ENCODE data around the gene MRPS14. TPM values are rescaled to one million over a fixed set of nuclear protein-coding genes. Genes with fewer than 3 reads are reported as not detected.
A peak's percentile ranks its signal among the peaks of the same experiment; 100 is the strongest.

Gene MRPS14
- total RNA-seq, 4 donors from 2014 or later = 17.9 to 31.1 (median 26.1) TPM

DNA sequence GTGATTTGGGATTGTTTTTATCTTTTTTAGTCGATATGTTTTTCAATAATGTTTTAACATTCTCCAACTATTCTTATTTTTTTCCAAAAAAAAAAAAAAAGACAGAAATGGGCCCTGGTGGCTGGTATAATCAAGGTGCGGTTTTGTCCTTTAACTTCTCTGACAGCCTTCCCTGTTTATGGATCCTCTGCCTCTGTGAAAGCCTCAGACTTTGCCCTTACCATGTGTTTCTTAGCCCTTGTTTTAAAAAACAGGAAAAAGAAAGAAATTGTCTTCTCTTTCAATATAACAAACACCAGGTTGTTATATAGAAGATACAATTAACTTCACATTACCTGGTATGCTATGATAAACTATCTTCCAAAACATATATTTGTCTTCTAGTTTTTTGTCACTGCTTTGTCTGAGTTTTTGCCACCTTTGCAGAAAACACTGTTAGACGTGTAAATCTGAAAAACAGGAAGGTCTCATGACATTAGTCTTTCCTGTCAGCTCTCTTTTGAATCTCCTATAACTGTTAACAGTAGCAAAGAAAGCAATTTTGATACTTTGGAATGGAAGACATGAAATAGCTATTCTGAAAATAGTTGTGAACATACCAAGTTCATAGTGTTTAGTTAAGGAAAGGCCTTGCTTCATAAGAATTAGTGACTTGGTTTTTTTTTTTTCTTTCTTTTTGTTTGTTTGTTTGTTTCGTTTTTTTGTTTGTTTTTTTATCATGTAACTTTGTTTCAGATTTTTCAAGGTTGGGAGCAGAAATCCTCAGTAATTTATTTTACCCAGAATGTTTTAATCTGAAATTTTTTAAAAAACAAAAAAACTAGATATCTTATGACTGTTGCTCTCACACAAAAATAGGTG is 55.1 kb downstream of the MRPS14 start:
- Histone ChIP-seq H3K4me1 (peaks cover 30 to 58% (median 43%) of the 10 kb centered on the region in 4 donors), H3K9me3 (no peaks in the 10 kb centered on the region), H3K4me3 (no peak overlapping the region), H3K36me3 (peaks cover 0 to 9% (median 0%) of the 10 kb centered on the region in 4 donors), H3K27ac (replicated peaks in 1 of 4) (peak overlapping the region; percentile 2 to 73 (median 36)), H3K27me3 (no peaks in the 10 kb centered on the region)
- 66% methylated on average over 4 of the region's 4 CpGs for WGBS
- DNase-seq (ENCODE audit: extremely low spot score) = no peak
- intact Hi-C loops (cut with DNase I) = no loop called here
- TF ChIP-seq POLR2AphosphoS5 (IDR thresholded peaks at IDR 0.05) (no peak), POLR2A (IDR thresholded peaks at IDR 0.05; ENCODE audit: low read depth) (no peak), EP300 (IDR thresholded peaks at IDR 0.05) (no peak)
- TF ChIP-seq, protein P1, sequence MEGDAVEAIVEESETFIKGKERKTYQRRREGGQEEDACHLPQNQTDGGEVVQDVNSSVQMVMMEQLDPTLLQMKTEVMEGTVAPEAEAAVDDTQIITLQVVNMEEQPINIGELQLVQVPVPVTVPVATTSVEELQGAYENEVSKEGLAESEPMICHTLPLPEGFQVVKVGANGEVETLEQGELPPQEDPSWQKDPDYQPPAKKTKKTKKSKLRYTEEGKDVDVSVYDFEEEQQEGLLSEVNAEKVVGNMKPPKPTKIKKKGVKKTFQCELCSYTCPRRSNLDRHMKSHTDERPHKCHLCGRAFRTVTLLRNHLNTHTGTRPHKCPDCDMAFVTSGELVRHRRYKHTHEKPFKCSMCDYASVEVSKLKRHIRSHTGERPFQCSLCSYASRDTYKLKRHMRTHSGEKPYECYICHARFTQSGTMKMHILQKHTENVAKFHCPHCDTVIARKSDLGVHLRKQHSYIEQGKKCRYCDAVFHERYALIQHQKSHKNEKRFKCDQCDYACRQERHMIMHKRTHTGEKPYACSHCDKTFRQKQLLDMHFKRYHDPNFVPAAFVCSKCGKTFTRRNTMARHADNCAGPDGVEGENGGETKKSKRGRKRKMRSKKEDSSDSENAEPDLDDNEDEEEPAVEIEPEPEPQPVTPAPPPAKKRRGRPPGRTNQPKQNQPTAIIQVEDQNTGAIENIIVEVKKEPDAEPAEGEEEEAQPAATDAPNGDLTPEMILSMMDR (IDR thresholded peaks at IDR 0.05) = no peak

DNA sequence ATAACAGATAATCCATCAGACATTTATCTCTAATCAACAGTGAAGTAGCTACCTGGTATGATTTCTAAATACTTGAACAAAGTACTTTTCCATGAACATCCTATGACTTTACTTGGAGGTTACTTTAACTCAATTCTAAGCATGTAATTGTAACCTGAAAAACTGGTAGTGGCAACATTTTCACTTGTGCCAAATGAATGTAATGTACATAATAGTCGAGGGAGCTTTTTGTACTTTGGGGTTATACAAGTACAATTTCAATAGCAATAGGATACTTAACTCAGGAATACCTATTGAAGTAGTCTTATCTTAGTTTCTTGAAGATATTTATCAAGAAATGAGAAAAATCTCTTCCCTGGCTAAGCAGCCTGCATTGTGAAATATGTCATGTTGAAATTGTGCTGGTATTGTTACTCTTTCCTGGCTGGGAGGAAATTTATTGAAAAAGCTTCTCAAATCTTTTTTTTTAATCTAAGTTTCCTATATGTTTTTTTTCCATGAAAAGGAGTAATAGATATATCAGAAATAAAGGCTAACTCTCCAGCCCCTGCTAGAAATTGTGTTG is 57.1 kb downstream of the MRPS14 start:
- H3K9me3 ChIP-seq = no peaks in the 10 kb centered on the region
- TF ChIP-seq, protein P1 (IDR thresholded peaks at IDR 0.05) = no peak
- no peak for TF ChIP-seq POLR2A (IDR thresholded peaks at IDR 0.05; ENCODE audit: low read depth)
- no peak for TF ChIP-seq POLR2AphosphoS5 (IDR thresholded peaks at IDR 0.05)
- TF ChIP-seq EP300 (IDR thresholded peaks at IDR 0.05) = no peak
- peak overlapping the region in 2 of 4 donors; percentile 6 to 31 for H3K4me3 ChIP-seq
- 32% methylated on average over 1 of the region's 1 CpG for WGBS
- peak overlapping the region; percentile 66 to 77 (median 74) for H3K27ac ChIP-seq (replicated peaks in 1 of 4)
- peaks cover 0 to 9% (median 0%) of the 10 kb centered on the region in 4 donors for H3K36me3 ChIP-seq
- no peaks in the 10 kb centered on the region for H3K27me3 ChIP-seq
- intact Hi-C loops (cut with DNase I) = no loop called here
- H3K4me1 ChIP-seq = peaks cover 30 to 62% (median 43%) of the 10 kb centered on the region in 4 donors
- no peak for DNase-seq (ENCODE audit: extremely low spot score)

DNA sequence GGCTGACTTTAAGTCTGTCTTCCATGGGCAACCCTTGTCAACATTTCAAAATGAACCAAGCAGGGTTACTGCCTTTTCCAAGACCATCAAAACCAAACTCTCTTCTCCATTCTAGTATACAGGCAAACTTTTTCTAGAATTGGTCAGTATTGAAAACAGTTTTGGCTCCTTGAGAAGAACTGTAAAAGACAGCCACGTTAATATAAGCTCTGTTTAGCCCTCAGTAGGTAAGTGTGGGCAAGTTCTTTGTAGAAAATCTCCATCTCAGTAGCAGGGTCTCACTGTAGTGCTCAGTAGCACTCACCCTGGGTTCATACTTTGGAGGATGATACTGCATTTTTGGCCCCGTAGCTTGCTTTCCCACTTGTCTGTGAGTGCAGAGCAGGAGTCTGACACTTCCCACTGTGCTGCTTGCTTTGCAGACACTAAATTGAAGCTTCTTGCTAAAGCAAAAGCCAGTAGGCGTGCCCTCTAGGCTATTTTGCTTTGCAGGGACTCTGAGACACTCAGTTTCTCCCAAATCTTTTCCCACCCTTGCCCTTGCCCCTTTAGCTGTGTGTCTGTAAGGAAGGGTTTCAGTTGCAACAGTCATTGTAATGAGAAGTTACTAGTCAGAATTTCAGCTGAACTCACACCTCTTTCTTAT is 57.7 kb downstream of the MRPS14 start:
- H3K36me3 ChIP-seq = peaks cover 0 to 9% (median 0%) of the 10 kb centered on the region in 4 donors
- TF ChIP-seq EP300 (IDR thresholded peaks at IDR 0.05) = no peak
- TF ChIP-seq, protein P1 (IDR thresholded peaks at IDR 0.05) = no peak
- TF ChIP-seq POLR2A (IDR thresholded peaks at IDR 0.05; ENCODE audit: low read depth) = no peak
- no peak for TF ChIP-seq POLR2AphosphoS5 (IDR thresholded peaks at IDR 0.05)
- no peaks in the 10 kb centered on the region for H3K9me3 ChIP-seq
- H3K4me3 ChIP-seq = peak overlapping the region in 3 of 4 donors; percentile 6 to 31 (median 13)
- intact Hi-C loops (cut with DNase I) = no loop called here
- peaks cover 30 to 62% (median 43%) of the 10 kb centered on the region in 4 donors for H3K4me1 ChIP-seq
- DNase-seq (ENCODE audit: extremely low spot score) = no peak
- no peaks in the 10 kb centered on the region for H3K27me3 ChIP-seq
- H3K27ac ChIP-seq (replicated peaks in 1 of 4) = peak overlapping the region; percentile 66 to 77 (median 74)
- WGBS = 32% methylated on average over 3 of the region's 3 CpGs

DNA sequence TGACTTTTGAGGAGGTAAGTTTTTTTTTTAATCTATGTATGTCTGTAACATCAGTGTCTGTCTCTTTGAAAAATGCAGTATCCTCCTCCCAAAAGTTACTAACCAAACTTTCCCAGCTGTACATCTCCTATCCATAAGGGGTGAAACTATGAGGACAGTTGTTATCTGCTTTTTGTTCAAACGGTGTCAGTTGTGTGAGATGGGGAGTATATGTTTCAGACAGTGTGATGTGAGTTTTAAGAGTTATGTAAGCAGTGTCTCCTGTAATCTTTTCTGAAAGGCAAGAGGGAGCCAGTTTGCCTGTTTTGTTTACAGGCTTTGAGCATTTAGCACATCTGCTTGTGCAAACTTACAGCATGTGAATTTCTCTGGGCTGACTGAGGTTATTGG is 58.3 kb downstream of the MRPS14 start:
- DNase-seq (ENCODE audit: extremely low spot score) = no peak
- Histone ChIP-seq H3K4me3 (peak overlapping the region in 1 of 4 donors; percentile 31), H3K36me3 (peaks cover 0 to 8% (median 0%) of the 10 kb centered on the region in 4 donors), H3K4me1 (peaks cover 30 to 62% (median 43%) of the 10 kb centered on the region in 4 donors), H3K9me3 (no peaks in the 10 kb centered on the region), H3K27me3 (no peaks in the 10 kb centered on the region), H3K27ac (replicated peaks in 1 of 4) (peak overlapping the region; percentile 66 to 77 (median 74))
- intact Hi-C loops (cut with DNase I) = no loop called here
- WGBS = 19% methylated on average over 1 of the region's 1 CpG
- TF ChIP-seq EP300 (IDR thresholded peaks at IDR 0.05) = no peak
- no peak for TF ChIP-seq POLR2AphosphoS5 (IDR thresholded peaks at IDR 0.05)
- TF ChIP-seq, protein P1 (IDR thresholded peaks at IDR 0.05) = no peak
- no peak for TF ChIP-seq POLR2A (IDR thresholded peaks at IDR 0.05; ENCODE audit: low read depth)

Data from esophagus muscularis mucosa (tissue), 4 donors.